K562 (cell line): ENCODE data around the gene TMEM132D. TPM values are rescaled to one million over a fixed set of nuclear protein-coding genes. Genes with fewer than 3 reads are reported as not detected.

Experiments used
- ATAC-seq: fragments of 200-7000 bp; cut with Tn5 transposase; 3 replicates; pipeline ENCODE4 v1.9.1; 2020; ENCODE audit warnings: moderate library complexity
- BruUV-seq: library from RNA; stranded (reverse); fragments of 400-500 nt; replicated peaks from 2 replicates; lab custom pipeline; 2021; lab: Mats Ljungman, UMichigan
- CTCF ChIA-PET: fragments of 300-600 bp; formaldehyde crosslinking; extraction: SDS; loops from one replicate; lab custom pipeline; 2021; ENCODE audit warnings: low intra/inter-chr PET ratio; lab: Yijun Ruan, JAX
- POLR2A ChIA-PET: fragments of 300-600, 350-650 bp; sonication (Branson Sonifier 250); formaldehyde crosslinking; extraction: SDS; loops from one replicate; lab custom pipeline; 2021; ENCODE audit warnings: antibody characterized with exemption, inconsistent platforms; lab: Yijun Ruan, JAX
- DNase-seq, 4 experiments: peaks; one replicate each; pipeline versions ENCODE4 v3.0.0 to v3.0.0-alpha.2; 2011 to 2018; ENCODE audit warnings: low spot score in 3 of 4, mixed read lengths in 3 of 4; ENCODE audit errors: extremely low read depth in 1 of 4
- FAIRE-seq: peaks from 2 replicates; lab custom pipeline; 2011; peaks lifted over from hg19 to GRCh38; lab: Jason Lieb, UNC
- H2AFZ ChIP-seq: 2 replicates; pipeline ENCODE4 v1.6.0; 2011; ENCODE audit warnings: low read depth, low read length, control low read depth, inconsistent platforms
- H3K27ac ChIP-seq: fragments of 200-600 bp; 3 replicates; pipeline ENCODE4 v1.8.0; 2011; ENCODE audit warnings: low read depth, mild to moderate bottlenecking, control low read depth, inconsistent platforms, low read length, moderate library complexity, mixed read lengths; ENCODE audit errors: extremely low read depth
- H3K27me3 ChIP-seq, 2 experiments: fragments of 300-600 bp in 1 of 2; 2 replicates in 1 of 2; 3 replicates in 1 of 2; pipeline versions ENCODE4 v1.6.0 to v1.8.0; 2011; ENCODE audit warnings: inconsistent platforms in 2 of 2, low read length in 2 of 2, mild to moderate bottlenecking in 1 of 2, mixed read lengths in 1 of 2, moderate library complexity in 1 of 2; ENCODE audit not compliant: control insufficient read depth in 2 of 2, insufficient read depth in 2 of 2
- H3K36me3 ChIP-seq: fragments of 300-600 bp; 3 replicates; pipeline ENCODE4 v1.8.0; 2011; ENCODE audit warnings: mild to moderate bottlenecking, low read length, inconsistent platforms; ENCODE audit not compliant: control insufficient read depth, insufficient read depth
- H3K4me1 ChIP-seq, 2 experiments: fragments of 200-600 bp in 1 of 2; replicated peaks in 1 of 2; 2 replicates in 1 of 2; 3 replicates in 1 of 2; pipeline versions ENCODE4 v1.5.1 to v1.8.0; 2011; ENCODE audit warnings: inconsistent platforms in 2 of 2, low read length in 2 of 2, mild to moderate bottlenecking in 1 of 2, mixed read lengths in 1 of 2, moderate library complexity in 1 of 2; ENCODE audit not compliant: control insufficient read depth in 2 of 2, insufficient read depth in 2 of 2
- H3K4me2 ChIP-seq: 2 replicates; pipeline ENCODE4 v1.6.1; 2011; ENCODE audit warnings: low read length, control low read depth, inconsistent platforms, mixed read lengths; ENCODE audit not compliant: insufficient read depth
- H3K4me3 ChIP-seq: fragments of 200-600 bp; sonication (generic), shearing (Covaris generic); 2 replicates; pipeline ENCODE4 v1.5.1; 2016; ENCODE audit warnings: control low read depth, inconsistent platforms
- H3K79me2 ChIP-seq: fragments of 200-600 bp; 3 replicates; pipeline ENCODE4 v1.8.0; 2011; ENCODE audit warnings: low read length, inconsistent platforms; ENCODE audit not compliant: control insufficient read depth, insufficient read depth
- H3K9ac ChIP-seq, 2 experiments: 2 replicates each; pipeline versions ENCODE4 v1.6.0 to v1.6.1; 2011; ENCODE audit warnings: low read depth in 2 of 2, low read length in 2 of 2, control low read depth in 1 of 2, inconsistent platforms in 1 of 2, mild to moderate bottlenecking in 1 of 2, mixed read lengths in 1 of 2; ENCODE audit not compliant: insufficient read depth in 1 of 2
- H3K9me1 ChIP-seq: one replicate; pipeline ENCODE4 v1.6.0; 2011; ENCODE audit warnings: inconsistent platforms, mild to moderate bottlenecking, low read length, moderate library complexity; ENCODE audit not compliant: control insufficient read depth, insufficient read depth
- H3K9me3 ChIP-seq: replicated peaks from 2 replicates; pipeline ENCODE4 v1.5.1; 2011; ENCODE audit warnings: low read depth, low read length, inconsistent platforms; ENCODE audit not compliant: control insufficient read depth, insufficient read depth
- H4K20me1 ChIP-seq: replicated peaks from 2 replicates; pipeline ENCODE4 v1.6.1; 2011; ENCODE audit warnings: low read length, inconsistent platforms, mixed read lengths; ENCODE audit not compliant: control insufficient read depth, insufficient read depth
- BDP1 ChIP-seq: IDR thresholded peaks from 3 replicates; pipeline ENCODE4 v1.6.1; 2011; ENCODE audit not compliant: insufficient read length, insufficient read depth
- CHD1 ChIP-seq: fragments of 200-600 bp; sonication (generic); IDR thresholded peaks from one replicate; pipeline ENCODE4 v1.6.1; 2012; ENCODE audit warnings: mild to moderate bottlenecking, moderate library complexity, low read length, inconsistent platforms
- CHD2 ChIP-seq: IDR thresholded peaks from 2 replicates; pipeline ENCODE4 v1.6.1; 2011; ENCODE audit warnings: low read depth, low read length
- CREBBP ChIP-seq: IDR thresholded peaks from one replicate; pipeline ENCODE4 v1.6.1; 2012; ENCODE audit warnings: low read depth, mild to moderate bottlenecking, control low read depth, inconsistent platforms, low read length
- E2F3 ChIP-seq: fragments of 250-450 bp; sonication (Bioruptor Pico); IDR thresholded peaks from 2 replicates; pipeline ENCODE4 v1.4.0; 2020; ENCODE audit warnings: mild to moderate bottlenecking
- FOXA3 ChIP-seq, 2 experiments: fragments of 450-650 bp in 1 of 2; sonication (generic) in 1 of 2; formaldehyde crosslinking; IDR thresholded peaks in 1 of 2; conservative IDR thresholded peaks in 1 of 2; 2 replicates each; pipeline versions ENCODE4 v1.4.0 to v1.8.0; 2020 to 2022; ENCODE audit warnings: mild to moderate bottlenecking in 2 of 2, missing genetic modification reagents in 1 of 2
- ID3 ChIP-seq, 2 experiments: fragments of 250-450 bp in 1 of 2; fragments of 450-650 bp in 1 of 2; sonication (Bioruptor Pico) in 1 of 2; IDR thresholded peaks; 2 replicates each; pipeline versions ENCODE4 v1.6.1 to v1.8.0; 2016 to 2021; ENCODE audit warnings: mild to moderate bottlenecking in 2 of 2, moderate library complexity in 2 of 2, missing compliant biosample characterization in 1 of 2, missing genetic modification characterization in 1 of 2
- MCM7 ChIP-seq, 2 experiments: fragments of 450-650 bp; IDR thresholded peaks; 2 replicates each; pipeline ENCODE4 v1.6.1; 2016 to 2018
- NRF1 ChIP-seq, 2 experiments: fragments of 450-650 bp; IDR thresholded peaks in 1 of 2; conservative IDR thresholded peaks in 1 of 2; 2 replicates each; pipeline ENCODE4 v1.6.1; 2014; ENCODE audit warnings: mild to moderate bottlenecking in 2 of 2
- PPARD ChIP-seq: fragments of 250-450 bp; sonication (Bioruptor Pico); IDR thresholded peaks from 2 replicates; pipeline ENCODE4 v1.8.0; 2022; ENCODE audit warnings: inconsistent platforms, mild to moderate bottlenecking, moderate library complexity
- SRSF3 ChIP-seq: fragments of 200-400 bp; formaldehyde crosslinking; IDR thresholded peaks from 2 replicates; pipeline ENCODE4 v1.6.1; 2016; ENCODE audit warnings: mild to moderate bottlenecking, low read length, moderate library complexity; ENCODE audit not compliant: insufficient read depth
- TFAM ChIP-seq: fragments of 250-450 bp; sonication (Bioruptor Pico); conservative IDR thresholded peaks from 2 replicates; pipeline ENCODE4 v1.5.0; 2021; ENCODE audit warnings: mild to moderate bottlenecking, moderate library complexity
- ZBTB9 ChIP-seq: fragments of 450-650 bp; formaldehyde crosslinking; IDR thresholded peaks from 2 replicates; pipeline ENCODE4 v1.4.0; 2020; ENCODE audit warnings: mild to moderate bottlenecking, moderate library complexity
- ZNF133 ChIP-seq: fragments of 250-450 bp; sonication (Bioruptor Pico); IDR thresholded peaks from 2 replicates; pipeline ENCODE4 v1.4.0; 2020; ENCODE audit warnings: mild to moderate bottlenecking
- ZNF217 ChIP-seq: sonication (generic); formaldehyde crosslinking; IDR thresholded peaks from 2 replicates; pipeline ENCODE4 v1.8.0; 2022; ENCODE audit warnings: mild to moderate bottlenecking, missing genetic modification reagents
- ZNF224 ChIP-seq: sonication (generic); formaldehyde crosslinking; IDR thresholded peaks from 2 replicates; pipeline ENCODE4 v1.8.0; 2022; ENCODE audit warnings: mild to moderate bottlenecking, missing genetic modification reagents
- WGBS: fragments of 100-300 bp; shearing (Covaris generic); methylation state at CpG from one replicate; pipeline ENCODE4 v1.1.6; 2016; ENCODE audit warnings: low coverage, mixed read lengths; ENCODE audit not compliant: insufficient coverage; ENCODE audit errors: missing lambda C conversion rate; 5-methylcytosine and 5-hydroxymethylcytosine counted together
- in situ Hi-C: fragments of 300-500 bp; cut with MboI; formaldehyde crosslinking; loops from 4 replicates; pipeline ENCODE4 v1.15.0; 2018; ENCODE audit warnings: inconsistent platforms, mixed read lengths
- intact Hi-C: fragments of 100-400 bp; cut with micrococcal nuclease; formaldehyde crosslinking; loops from 2 replicates; pipeline ENCODE4 v1.14.2; 2022
- polyA plus RNA-seq, 8 experiments: library from polyadenylated mRNA; depleted of rRNA in 4 of 8; stranded (reverse) in 5 of 8; unstranded in 3 of 8; fragments of >200 nt; fragmentation: Nextera tagmentation in 2 of 8; fragmentation: Illumina TruSeq in 1 of 8; extraction: Ambion mirVana in 2 of 8; extraction: Trizol in 1 of 8; gene quantifications; 2 replicates each; pipeline versions ENCODE4 v1.2.1 to v1.2.3, GENCODE V29; 2011 to 2014; ENCODE audit warnings: inconsistent platforms in 1 of 8, missing spikeins in 1 of 8
- total RNA-seq, 7 experiments: library from RNA; depleted of rRNA in 6 of 7; stranded (reverse); fragments of >200 nt in 6 of 7; fragmentation: Illumina TruSeq in 2 of 7; extraction: Trizol in 2 of 7; gene quantifications; 2 replicates each; pipeline versions ENCODE4 v1.2.1 to v1.2.3, GENCODE V29; 2011 to 2021; ENCODE audit warnings: low replicate concordance in 1 of 7
- TF ChIP-seq, protein P1 (sequence below): fragments of 450-650 bp; IDR thresholded peaks from 2 replicates; pipeline ENCODE4 v1.6.1; 2018; ENCODE audit not compliant: partially characterized antibody
- TF ChIP-seq, protein P2 (sequence below): sonication (generic); formaldehyde crosslinking; IDR thresholded peaks from 2 replicates; pipeline ENCODE4 v1.8.0; 2022; ENCODE audit warnings: missing genetic modification reagents, mild to moderate bottlenecking, moderate library complexity, borderline replicate concordance

The TMEM132D gene
- total and polyA plus RNA-seq, 9 of the 15 experiments (the other 6 are each of a cell fraction or from before 2014, with no cell fraction given) = not detected

DNA sequence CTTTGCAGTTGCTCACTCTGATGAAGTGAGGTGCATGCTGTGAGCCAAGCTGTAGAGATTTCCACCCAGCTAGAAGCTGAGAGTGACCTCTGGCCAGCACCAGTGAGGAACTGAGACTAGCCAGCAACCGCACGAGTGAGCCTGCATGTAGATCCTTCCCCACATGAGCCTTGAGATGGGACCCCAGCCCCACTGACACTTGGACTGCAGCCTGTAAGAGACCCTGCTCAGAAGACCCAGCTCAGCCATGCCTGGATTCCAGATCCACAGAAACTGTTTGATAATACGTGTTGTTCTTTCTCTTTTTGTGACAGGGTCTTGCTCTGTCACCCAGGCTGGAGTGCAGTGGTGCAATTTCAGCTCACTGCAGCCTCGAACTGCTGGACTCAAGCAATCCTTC, 821.4 kb downstream of the TMEM132D start:
- H3K4me2 ChIP-seq = no peak overlapping the region
- TF ChIP-seq ID3 (CRISPR knock-in tag; IDR thresholded peaks at IDR 0.05) (no peak), ID3 (tag; IDR thresholded peaks at IDR 0.05) (no peak), PPARD (CRISPR knock-in tag) (no peak), ZNF133 (no peak), BDP1 (no peak), SRSF3 (no peak), ZNF224 (CRISPR knock-in tag) (no peak), CHD2 (no peak), TFAM (no peak), FOXA3 (CRISPR knock-in tag; conservative IDR thresholded peaks at IDR 0.05 in 1 of 2, IDR thresholded peaks at IDR 0.05 in 1 of 2) (no peak), MCM7 (IDR thresholded peaks at IDR 0.05) (no peak), ZNF217 (no peak), E2F3 (CRISPR knock-in tag) (no peak), CREBBP (no peak), NRF1 (conservative IDR thresholded peaks at IDR 0.05 in 1 of 2, IDR thresholded peaks at IDR 0.05 in 1 of 2) (no peak), CHD1 (no peak), ZBTB9 (CRISPR knock-in tag) (no peak)
- TF ChIP-seq, protein P1, sequence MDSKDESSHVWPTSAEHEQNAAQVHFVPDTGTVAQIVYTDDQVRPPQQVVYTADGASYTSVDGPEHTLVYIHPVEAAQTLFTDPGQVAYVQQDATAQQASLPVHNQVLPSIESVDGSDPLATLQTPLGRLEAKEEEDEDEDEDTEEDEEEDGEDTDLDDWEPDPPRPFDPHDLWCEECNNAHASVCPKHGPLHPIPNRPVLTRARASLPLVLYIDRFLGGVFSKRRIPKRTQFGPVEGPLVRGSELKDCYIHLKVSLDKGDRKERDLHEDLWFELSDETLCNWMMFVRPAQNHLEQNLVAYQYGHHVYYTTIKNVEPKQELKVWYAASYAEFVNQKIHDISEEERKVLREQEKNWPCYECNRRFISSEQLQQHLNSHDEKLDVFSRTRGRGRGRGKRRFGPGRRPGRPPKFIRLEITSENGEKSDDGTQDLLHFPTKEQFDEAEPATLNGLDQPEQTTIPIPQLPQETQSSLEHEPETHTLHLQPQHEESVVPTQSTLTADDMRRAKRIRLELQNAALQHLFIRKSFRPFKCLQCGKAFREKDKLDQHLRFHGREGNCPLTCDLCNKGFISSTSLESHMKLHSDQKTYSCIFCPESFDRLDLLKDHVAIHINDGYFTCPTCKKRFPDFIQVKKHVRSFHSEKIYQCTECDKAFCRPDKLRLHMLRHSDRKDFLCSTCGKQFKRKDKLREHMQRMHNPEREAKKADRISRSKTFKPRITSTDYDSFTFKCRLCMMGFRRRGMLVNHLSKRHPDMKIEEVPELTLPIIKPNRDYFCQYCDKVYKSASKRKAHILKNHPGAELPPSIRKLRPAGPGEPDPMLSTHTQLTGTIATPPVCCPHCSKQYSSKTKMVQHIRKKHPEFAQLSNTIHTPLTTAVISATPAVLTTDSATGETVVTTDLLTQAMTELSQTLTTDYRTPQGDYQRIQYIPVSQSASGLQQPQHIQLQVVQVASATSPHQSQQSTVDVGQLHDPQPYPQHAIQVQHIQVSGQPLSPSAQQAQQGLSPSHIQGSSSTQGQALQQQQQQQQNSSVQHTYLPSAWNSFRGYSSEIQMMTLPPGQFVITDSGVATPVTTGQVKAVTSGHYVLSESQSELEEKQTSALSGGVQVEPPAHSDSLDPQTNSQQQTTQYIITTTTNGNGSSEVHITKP = no peak
- TF ChIP-seq, protein P2, sequence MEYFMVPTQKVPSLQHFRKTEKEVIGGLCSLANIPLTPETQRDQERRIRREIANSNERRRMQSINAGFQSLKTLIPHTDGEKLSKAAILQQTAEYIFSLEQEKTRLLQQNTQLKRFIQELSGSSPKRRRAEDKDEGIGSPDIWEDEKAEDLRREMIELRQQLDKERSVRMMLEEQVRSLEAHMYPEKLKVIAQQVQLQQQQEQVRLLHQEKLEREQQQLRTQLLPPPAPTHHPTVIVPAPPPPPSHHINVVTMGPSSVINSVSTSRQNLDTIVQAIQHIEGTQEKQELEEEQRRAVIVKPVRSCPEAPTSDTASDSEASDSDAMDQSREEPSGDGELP (CRISPR knock-in tag) = no peak

More for the DNA sequence above, 821.4 kb downstream of the TMEM132D start:
- Histone ChIP-seq H2AFZ (no peak overlapping the region), H3K9me3 (no peaks in the 10 kb centered on the region), H3K4me3 (no peak overlapping the region), H3K27ac (no peak overlapping the region), H3K9me1 (no peaks in the 10 kb centered on the region), H4K20me1 (no peaks in the 10 kb centered on the region; the same call in 1 of the 2 replicates), H3K79me2 (no peaks in the 10 kb centered on the region), H3K36me3 (no peaks in the 10 kb centered on the region), H3K4me1 (no peaks in the 10 kb centered on the region), H3K27me3 (peaks cover 6 to 54% of the 10 kb centered on the region in 2 experiments; a peak in 4 of 5 replicates), H3K9ac (no peak overlapping the region)
- WGBS = 0% methylated on average over 4 of the region's 4 CpGs
- ChIA-PET POLR2A (interaction anchor here (0.6 kb wide), 1 partner anchor 1673 kb away, joined by 3 read pairs; no protein-coding TSS in a partner anchor), CTCF (no interaction called here)
- no TSS peak for BruUV-seq
- in situ Hi-C loops (no loop called here), intact Hi-C loops (no loop called here)
- DNase-seq (no peak), ATAC-seq (no peak), FAIRE-seq (no peak)
